Breast epithelium (tissue), 3 donors: Measurements from ENCODE around the gene PGD.

Experiments
- CTCF ChIP-seq, 3 donors: fragments of 450-650 bp; IDR thresholded peaks; one replicate each; pipeline ENCODE4 v1.5.1; 2016 to 2017; ENCODE audit warnings: antibody characterized with exemption in 3 of 3, mild to moderate bottlenecking in 3 of 3, moderate library complexity in 3 of 3
- POLR2A ChIP-seq: fragments of 450-650 bp; IDR thresholded peaks from one replicate; pipeline ENCODE4 v1.6.1; 2016; ENCODE audit warnings: antibody characterized with exemption, mild to moderate bottlenecking, moderate library complexity
- POLR2AphosphoS5 ChIP-seq, 3 donors: sonication (generic); formaldehyde crosslinking; IDR thresholded peaks; one replicate each; pipeline ENCODE4 v1.6.1; 2017; ENCODE audit warnings: antibody characterized with exemption in 3 of 3

GRCh38 chr1:10401281-10401680, 2.4 kb downstream of the PGD start:
- TF ChIP-seq CTCF (IDR thresholded peaks at IDR 0.05) (no peak), POLR2A (no peak), POLR2AphosphoS5 (IDR thresholded peaks at IDR 0.05) (no peak)
